ENCODE data around the gene SYNE2.

The SYNE2 gene

GRCh38 chr14:64225151-64225757 lies 372.4 kb downstream of the SYNE2 start:
- DNase-seq: no peak

GRCh38 chr14:64227856-64228255 lies 375.1 kb downstream of the SYNE2 start:
- DNase-seq: no peak

- no peak for DNase-seq
Observed at GRCh38 chr14:64229489-64229888, 376.7 kb downstream of the SYNE2 start.

DNA sequence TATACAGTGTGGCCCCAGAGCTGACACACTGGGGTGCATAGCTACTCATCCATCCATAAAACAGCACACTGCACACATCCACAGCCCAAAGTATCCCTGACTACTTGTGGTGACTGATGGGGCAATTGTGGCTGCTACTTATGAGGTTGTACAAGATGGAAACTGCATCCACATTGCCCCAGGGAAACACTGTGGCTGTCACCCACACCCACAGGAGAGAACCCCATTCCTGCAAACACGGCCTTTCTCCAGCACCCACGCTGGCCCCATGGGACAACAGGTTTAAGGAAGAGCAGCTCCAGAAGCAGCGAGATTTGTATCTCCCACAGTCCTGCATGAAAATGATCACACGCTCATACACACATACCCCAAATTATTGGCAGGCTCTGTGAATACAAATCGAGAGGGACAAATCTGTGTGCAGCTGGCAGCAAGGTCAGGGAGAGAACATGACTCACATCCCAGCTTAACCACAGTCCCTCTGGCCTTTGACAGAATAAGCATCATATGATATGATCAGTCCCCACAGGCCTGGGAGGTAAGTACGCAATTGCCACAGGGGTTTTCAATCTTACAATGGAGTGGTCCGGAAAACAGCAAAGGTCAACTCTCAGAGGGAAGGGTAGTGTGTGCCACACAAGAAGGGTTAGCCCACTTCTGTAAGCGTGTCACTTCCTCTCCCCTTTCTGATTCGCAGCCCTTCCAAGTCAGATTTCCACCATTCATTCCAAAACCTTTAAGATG lies 379.5 kb downstream of the SYNE2 start:
- no peak for DNase-seq

- DNase-seq: no peak
Observed at GRCh38 chr14:64232944-64233343, 380.1 kb downstream of the SYNE2 start.

DNA sequence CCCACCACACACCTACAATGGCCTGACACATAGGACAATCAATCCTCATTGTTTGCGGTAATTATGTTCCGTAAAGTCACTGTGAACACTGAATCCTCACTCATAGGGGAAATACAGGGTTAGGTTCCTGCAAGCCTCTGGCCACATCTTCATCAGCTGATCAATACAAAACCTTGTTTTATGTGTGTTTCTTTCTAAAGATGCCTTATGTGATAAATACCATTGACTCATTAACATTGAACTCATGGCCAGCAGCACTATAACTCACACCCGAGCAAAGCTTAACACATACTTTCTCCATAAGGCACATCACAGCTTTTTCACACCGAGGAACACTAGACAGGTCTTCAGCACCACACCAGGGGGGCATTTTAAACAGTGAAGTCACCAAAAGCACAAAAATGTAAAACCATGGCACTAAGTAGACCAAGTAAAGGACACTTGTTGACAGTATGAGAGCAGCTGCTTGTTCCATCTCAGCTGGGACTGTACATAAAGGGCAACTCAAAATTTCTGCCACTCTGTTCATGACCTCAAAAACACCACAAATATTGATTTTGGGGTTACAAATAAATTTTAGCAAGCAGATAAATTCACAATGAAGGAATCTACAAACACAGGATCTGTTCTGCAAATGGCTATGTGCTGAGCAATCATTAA lies 380.9 kb downstream of the SYNE2 start:
- no peak for DNase-seq

DNA sequence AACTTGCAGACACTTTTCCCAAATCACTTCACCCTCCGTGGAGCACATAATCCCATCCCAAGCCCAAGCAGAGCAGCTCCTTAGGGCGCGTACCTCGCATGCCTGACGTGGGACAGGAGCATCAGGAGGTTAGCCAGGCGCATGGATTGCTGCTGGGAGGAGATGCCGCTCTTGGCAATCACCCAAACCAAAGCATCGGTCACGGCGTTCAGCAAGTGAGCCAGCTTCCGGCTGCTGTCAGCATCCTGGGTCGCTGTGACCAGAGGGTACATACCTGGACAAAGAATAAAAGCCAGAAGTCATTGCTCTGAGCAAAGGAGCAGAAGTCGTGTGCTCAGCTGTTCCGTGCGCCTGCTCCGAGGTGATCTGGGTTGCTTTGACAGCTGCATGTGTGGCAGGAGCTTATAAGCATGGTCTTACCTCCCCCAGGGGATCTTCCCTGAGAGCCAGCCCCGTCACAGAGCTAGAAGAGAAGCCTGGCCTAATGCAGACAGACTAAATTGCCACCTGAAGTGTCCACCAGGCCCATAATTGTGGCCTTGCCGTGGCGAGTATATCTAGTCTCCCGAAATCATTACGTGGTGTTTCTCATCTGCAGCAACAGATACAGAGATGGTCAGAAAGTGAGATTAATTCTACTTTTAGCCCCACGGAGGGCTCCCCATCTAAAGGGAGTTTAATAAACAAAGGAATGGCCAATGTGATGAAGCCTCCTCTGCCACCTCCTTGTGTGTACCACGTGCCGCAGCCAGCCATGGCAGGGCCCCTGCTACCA lies 382.3 kb downstream of the SYNE2 start:
- no peak for DNase-seq

DNA sequence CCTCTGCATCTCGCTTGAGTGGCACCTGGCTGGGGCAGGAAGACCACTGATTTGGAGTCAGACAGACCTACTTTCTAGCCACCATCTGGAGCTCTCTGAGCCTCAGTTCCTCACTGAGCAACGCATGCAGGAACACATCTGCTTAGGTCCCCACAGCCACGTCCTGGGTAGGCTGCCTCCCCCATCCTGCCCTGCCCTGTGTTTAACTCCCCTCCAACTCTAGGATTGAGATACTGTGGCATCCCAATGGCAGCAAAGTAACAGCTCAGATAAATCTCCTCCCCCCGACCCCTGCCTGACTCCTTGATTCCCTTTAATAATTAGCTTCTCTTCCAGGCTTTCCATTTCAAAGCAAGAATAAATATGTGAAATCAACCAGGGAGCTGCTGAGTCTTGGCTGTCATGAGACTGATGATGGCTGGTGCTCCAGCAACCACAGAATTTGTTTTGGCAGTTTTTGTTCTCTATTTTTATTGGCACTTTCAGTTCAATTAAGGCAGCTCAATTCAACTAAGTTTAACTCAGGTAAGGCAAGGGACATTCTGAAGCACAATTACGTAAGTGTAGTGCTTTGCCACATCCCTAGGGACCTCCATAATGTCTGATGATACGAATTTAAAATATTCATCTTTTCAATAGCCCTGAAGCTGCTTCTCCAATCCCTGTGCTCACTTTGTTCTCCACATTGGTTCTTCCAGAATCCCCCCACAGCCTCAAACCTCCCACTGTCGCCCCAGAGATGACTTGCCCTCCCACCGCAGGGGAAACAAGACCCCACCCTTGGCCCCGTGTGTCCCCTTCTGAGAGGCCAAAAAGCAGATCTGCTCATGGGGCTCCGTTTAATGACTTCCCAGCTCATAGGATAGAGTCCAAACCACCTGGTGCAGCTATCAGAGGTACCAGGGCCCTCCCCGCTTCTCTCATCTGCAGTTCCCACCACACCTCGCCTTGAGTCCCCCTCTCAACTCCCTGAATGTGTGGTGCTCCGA lies 383.1 kb downstream of the SYNE2 start:
- DNase-seq: no peak

DNA sequence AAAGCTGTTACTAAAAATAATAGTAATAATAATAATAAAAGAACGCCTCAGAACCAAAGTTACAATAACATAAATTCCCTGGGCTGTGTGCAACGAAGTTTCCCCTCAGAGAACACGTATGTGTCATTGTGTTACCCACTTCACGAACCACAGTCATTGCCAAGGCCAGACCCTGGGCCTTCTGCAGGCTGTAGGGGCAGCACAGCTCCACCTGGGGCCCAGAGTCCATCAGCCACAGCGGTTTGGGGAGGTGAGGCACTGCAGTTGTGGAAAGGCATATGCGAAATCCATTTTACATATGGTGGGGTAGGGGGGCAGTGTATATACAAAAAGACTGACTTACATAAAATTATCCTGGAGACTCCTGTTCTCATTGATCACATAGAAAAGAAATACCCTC lies 385.2 kb downstream of the SYNE2 start:
- no peak for DNase-seq

GRCh38 chr14:64238631-64239030 lies 385.8 kb downstream of the SYNE2 start:
- no peak for DNase-seq

DNA sequence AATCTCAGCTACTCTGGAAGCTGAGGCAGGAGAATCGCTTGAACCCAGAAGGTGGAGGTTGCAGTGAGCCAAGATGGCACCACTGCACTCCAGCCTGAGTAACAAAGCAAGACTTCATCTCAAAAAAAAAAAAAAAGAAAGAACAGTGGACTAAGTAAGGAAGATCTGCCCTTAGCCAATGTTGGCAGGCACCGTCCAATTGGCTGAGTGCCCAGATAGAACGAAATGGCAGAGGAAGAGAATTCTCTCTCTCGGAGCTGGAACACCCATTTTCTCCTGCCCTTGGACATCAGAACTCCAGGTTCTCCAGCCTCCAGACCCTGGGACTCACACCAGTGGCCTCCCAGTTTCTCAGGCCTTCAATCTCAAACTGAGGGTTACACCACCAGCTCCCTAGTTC lies 391.5 kb downstream of the SYNE2 start:
- DNase-seq: no peak

DNA sequence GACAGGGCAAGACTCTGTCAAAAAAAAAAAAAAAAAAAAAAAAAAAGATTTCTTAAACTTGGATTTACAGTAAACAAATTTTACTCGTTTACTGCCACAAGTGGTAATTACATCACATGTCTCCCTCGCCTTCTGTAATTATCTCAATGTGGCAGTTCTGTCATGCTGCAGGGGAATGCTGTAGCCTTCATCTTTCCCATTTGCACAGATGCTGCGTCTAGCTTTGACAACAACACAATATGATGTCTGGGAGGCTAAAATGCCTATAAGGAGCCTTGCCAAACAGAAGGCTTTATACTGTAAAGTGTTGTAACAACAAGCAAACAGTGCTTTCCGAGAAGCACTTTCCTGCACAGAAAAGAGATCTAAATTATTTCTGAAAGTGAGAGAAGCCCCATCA lies 392.7 kb downstream of the SYNE2 start:
- DNase-seq: no peak

- no peak for DNase-seq
Observed at GRCh38 chr14:64246688-64247087, 393.9 kb downstream of the SYNE2 start.

- no peak for DNase-seq
Observed at GRCh38 chr14:64247195-64247594, 394.4 kb downstream of the SYNE2 start.

DNA sequence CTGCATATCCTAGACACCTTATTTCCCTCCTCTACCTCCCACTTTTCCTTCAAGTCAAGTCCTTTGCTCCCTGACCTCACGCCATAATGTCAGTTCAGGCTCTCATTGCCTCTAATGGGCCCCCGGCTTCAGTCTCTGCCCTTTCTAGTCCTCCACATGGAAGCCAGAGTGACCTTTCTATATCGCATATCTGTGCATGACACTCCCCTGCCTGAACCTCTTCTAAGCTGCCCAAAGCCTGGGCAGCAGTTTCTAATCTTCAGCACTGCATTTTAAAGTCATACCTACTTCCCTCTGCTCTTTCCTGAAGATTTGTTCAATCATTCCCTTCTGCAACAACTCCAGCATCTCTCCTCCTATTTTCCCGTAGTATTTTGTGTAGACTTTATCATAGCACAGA lies 395.9 kb downstream of the SYNE2 start:
- no peak for DNase-seq

DNA sequence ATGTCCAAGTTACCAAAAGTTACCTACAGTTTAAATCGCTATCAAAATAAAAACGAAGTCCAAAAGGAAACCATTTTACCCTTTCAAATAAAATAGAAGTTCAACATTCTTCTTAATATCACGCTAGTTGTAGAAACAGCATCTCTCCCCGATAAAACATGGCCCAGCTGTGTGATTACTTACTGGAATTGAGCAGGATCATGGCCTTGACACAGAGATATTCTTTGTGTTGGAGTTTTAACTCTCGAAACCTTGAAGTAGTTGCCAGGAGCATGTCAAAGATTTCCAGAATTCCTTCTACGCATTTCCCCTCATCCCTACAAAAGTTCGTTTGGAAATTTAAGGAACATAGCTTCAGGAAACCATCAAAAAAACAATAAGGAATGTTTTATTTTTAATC lies 396.6 kb downstream of the SYNE2 start:
- no peak for DNase-seq

DNA sequence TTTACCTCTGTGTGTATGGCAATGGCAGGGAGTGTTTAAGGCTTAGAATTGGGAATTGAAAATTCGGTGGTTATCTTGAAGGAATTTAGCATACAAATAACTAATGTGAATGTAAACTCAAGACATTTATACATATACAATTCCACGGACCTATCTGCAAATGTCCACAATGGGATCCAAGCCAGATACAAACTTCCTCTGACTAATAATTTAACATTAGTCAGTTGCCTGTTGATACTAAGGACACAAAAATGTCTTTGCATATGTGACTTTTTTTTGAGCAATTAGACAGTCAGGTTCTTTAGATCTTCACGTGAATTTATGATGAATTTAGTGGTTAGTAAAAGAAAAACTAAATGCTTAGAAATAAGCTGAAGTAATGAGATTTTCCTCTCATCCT lies 400.9 kb downstream of the SYNE2 start:
- no peak for DNase-seq

DNA sequence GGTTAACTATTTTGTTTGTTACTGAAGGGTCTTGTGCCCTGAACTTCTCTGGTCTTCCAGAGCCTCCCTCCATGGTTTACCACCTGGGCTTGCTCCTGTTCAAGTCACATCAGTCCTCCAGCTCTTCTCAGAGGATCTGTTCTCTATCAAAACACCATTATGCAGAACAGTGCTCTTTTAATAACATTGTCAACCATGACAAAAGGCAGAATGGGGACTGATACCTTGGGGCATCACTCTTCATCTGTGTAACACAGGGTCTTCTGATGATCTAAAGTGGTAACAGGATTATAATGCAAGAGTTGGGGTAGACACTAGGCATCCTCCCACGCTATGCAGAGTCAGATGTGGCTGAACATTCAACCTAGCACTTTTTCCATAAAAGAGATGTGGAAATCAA lies 403.0 kb downstream of the SYNE2 start:
- no peak for DNase-seq

DNA sequence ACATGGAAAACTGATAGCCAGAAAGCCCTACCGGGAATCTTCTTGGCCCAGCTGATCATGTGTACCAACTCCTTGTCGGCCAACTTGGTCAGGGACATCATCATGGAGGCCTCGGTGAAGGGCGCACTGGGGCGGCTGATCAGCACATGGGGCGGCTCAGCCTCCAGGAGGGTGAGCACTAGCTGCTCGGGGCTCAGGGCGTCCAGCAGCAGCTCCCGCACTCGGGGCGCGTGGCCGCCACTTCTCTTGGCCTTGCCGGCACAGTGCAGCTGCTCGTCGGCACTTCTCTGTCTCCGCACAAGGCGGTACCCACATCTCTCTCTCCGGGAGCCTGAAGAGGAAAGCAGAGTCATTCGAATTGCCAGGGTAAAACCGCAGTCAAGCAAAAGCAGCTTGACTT lies 407.6 kb downstream of the SYNE2 start:
- no peak for DNase-seq

DNA sequence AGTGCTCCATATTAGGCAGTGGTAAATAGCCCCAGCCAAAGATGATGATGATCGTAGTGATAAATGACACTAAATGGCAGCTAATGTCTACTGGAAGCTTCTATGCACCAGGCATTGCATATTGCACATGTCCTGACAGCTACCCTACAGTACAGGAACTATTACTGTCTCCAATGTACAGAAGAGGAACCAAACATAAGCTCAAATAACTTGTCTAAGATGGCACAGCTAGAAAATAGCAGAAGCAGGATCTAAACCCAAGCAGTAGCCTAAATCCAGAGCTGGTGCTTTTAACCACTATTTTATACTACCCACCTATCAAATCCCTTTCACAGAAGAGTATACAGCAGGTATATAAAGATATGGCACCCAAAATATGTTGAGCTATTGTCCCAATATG lies 412.4 kb downstream of the SYNE2 start:
- DNase-seq: no peak

- no peak for DNase-seq
Observed at GRCh38 chr14:64266239-64266638, 413.4 kb downstream of the SYNE2 start.

GRCh38 chr14:64272019-64272418 lies 419.2 kb downstream of the SYNE2 start:
- no peak for DNase-seq
